HepG2 (cell line): ENCODE measurements around the gene OR6C4.

Experiments
- ETV6 ChIP-seq: sonication (generic); formaldehyde crosslinking; conservative IDR thresholded peaks from 2 replicates; pipeline ENCODE4 v1.4.0; 2020; ENCODE audit warnings: missing genetic modification reagents
- HES4 ChIP-seq: sonication (generic); formaldehyde crosslinking; IDR thresholded peaks from 2 replicates; pipeline ENCODE4 v1.9.0; 2021; ENCODE audit warnings: mild to moderate bottlenecking, missing genetic modification reagents, borderline replicate concordance

DNA sequence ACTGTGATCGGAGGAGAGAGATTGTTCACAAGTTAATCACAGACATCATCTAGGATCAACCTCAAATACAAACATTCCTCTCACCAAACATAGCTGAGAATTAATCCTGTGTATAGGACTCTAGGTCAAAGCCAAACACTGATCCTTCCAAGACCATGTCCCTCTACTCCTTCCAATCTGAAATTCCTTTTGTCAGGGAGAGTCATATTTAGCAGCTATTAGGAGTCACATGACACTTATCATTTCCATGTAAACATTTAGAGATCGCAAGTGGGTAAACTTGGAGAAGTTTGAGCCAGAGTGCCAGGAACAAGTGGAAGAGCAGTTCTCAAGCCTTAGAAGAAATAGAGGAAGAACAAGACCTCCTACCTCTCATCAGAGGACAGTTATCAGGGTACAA is 36.4 kb downstream of the OR6C4 start:
- TF ChIP-seq HES4 (CRISPR knock-in tag) (no peak), ETV6 (no peak)
